Measurements from ENCODE around the gene PARN.

- TF ChIP-seq CTCF (IDR thresholded peaks at IDR 0.05), result no peak
- no peak for TF ChIP-seq POLR2AphosphoS5 (IDR thresholded peaks at IDR 0.05; ENCODE audit: low read depth, low read length)
- TF ChIP-seq SIN3A (IDR thresholded peaks at IDR 0.05; ENCODE audit: borderline replicate concordance, insufficient read depth, low read depth, low read length), result no peak
Observed at GRCh38 chr16:14386115-14386514, 243.9 kb downstream of the PARN start.
